ENCODE data around the gene CFAP91.
"Not testable (repeated sequence)": the region's sequence is repeated elsewhere in the genome, so short reads cannot be mapped to it uniquely, and the experiment has no call there.

CFAP91 gene

DNA sequence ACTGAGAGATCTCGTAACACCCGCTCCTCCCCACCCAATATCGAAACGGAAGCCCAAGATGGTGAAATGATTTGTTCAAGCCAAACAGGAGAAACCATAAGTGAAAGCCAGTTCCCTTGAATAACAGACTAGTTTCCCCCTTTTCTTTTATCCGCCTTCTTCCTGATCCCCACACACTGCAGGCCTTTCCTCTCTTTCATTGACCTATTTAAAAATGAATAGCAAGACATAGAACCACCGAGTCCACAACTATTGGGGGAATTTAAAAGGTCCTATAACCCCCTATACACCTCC lies 25.2 kb upstream of the CFAP91 start:
- DNase-seq (ENCODE audit: low spot score), result no peak

DNA sequence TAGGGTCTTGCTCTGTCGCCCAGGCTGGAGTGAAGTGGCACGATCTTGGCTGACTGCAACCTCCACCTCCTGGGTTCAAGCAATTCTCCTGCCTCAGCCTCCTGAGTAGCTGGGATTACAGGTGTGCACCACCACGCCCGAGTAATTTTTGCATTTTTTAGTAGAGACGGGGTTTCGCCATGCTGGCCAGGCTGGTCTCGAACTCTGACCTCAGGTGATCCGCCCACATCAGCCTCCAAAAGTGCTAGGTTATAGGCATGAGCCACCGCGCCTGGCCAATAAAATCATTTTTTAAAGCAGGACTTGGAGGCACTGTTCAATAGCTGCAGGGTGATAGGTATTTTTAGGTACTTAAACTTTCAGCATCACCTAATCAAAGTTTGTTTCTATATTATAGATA lies 24.6 kb upstream of the CFAP91 start:
- DNase-seq (ENCODE audit: low spot score), result not testable (repeated sequence)

DNA sequence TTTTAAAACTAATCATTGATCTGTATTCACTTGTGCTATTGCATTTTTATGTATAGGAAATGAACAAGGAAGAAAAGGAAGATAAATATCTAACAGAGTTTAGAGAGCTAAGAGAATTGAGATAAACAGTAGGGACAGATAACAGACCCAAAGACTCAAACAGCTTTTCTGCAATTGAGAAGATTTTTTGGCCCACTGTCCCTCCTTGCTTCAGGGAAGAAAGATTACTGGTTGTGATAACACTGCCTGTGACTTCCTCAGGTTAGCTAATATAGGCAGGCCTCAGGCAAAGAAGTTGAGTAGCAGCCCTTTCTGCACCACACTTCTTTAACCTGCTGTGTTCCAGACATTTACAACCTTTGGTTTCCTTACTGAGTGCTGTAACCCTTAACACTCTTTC lies 22.9 kb upstream of the CFAP91 start:
- no peak for DNase-seq (ENCODE audit: low spot score)

DNA sequence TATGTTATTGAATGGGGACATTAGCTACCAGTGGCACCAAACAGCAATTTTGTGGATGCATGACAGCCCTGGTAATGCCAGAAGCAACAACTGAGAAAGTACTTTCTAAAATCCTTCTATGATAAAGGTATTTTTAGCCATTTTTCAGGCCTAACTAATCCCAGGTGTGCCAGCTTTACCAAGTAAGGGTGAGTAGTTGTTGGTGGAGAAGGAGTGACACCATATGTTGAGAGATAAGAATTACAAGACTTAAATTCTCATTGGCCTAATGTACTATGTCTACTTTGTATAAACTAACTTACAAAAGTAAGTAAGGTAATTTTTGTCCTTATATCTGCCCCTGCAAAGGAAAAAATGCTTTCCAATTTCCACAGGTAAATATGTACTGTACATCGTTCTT lies 21.5 kb upstream of the CFAP91 start:
- no peak for DNase-seq (ENCODE audit: low spot score)

DNA sequence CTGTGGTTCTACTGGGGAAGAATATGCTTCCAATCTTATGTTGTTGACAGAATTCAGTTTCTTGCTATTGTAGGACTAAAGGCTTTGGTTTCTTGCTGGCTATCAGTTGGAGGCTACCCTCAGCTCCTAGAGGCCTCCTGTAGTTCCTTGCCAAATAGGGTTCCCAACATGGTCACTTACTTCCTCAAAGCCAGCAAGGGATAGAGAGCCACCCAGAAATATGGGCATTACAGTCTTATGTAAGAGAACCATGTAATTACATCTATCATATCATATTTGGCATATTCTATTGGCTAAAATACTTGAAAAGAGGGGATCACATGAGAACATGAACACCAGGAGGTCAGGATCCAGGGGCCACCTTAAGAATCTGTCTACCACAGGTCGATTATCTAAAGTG lies 19.4 kb upstream of the CFAP91 start:
- DNase-seq (ENCODE audit: low spot score), result no peak

DNA sequence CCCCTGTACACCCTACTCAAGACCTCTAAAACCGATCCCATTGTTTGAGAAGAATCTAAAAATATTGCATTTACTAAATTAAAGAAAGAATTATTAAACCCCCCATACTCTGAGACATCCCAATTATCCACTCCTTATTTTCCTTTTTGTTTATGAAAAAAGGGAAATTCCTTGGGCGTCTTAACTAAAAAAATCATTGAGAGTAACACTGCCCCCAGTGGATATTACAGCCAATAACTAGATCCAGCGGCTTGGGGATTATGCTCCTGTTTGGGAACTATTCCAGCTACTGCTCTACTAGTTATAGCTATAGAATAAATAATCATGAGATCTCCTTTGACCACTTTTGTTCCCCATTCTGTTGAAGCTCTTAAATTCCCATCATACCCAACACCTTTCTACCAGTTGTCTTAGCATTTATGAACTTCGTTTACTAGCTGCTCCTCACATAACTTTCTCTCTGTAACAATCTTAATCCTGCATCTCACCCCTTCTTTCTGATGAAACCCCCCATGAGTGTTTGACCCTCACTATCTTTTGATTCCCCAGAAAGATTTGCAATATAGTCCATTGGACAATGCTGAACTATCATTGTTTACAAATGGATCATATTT lies 12.7 kb upstream of the CFAP91 start:
- DNase-seq (ENCODE audit: low spot score), result no peak

DNA sequence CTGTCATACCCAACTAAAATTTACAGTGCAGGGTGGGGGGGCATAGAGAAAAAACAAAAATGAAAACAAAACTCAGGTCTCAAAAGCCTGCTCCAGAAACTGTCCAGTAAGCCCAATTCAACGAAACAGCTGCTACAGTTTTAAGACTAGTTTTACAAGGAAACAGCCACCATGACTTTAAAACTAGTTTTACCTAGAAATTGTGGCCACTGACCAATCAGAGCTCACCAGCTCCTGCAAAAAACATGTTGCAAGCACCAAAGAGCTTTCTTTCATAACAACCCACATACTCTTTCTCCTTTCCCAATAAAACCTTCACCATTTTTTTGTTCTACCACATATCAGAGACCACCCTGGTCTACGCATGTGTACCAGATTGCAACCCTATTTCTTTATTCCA lies 7.3 kb upstream of the CFAP91 start:
- no peak for DNase-seq (ENCODE audit: low spot score)

DNA sequence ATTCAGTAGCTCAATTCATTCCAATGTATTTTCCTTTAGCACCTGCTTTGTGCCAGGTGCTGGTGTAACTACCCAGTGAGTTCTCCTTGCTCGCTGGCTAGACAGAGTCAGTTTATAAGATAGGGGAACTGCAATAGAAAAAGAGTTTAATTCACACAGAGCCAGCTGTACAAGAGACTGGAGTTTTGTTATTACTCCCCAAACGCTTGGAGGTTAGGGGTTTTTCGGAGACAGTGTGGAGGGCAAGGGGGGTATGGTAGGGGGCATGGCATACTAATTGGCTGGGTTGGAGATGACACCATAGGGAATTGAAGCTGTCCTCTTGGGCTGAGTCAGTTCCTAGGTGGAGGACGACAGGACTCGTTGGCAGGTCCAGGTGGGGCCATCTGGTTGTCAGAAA lies 5.4 kb upstream of the CFAP91 start:
- no peak for DNase-seq (ENCODE audit: low spot score)

DNA sequence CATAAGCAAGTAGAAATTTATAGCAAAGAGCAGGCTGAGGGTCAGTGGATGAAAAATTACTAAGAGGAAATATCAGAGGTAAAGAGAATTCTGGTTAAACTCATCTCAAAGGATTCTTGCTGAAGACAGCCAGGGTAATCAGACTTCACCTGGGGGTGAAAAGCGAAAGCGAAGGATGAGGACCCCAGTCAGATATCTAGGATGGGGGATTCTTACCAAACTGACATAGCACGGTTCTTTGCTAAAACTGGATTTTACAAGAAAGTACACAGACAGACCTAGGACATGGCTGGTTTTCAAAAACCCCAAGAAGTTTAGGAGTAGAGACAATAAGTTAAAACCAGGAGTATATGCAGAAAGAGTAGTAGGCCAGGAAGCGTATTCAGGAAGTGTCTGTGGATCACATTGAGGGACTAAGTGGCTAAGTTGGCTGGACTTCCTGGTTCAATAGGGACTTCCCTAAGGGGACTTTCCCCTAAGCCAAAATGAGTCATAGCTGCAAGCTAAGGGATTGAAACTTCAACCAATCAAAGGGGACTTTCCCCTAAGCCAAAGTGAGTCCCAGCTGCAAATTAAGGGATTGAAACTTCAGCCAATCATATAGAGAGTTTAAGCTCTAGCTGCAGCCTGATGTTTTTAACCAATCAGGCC lies 2.4 kb upstream of the CFAP91 start:
- DNase-seq (ENCODE audit: low spot score), result no peak

DNA sequence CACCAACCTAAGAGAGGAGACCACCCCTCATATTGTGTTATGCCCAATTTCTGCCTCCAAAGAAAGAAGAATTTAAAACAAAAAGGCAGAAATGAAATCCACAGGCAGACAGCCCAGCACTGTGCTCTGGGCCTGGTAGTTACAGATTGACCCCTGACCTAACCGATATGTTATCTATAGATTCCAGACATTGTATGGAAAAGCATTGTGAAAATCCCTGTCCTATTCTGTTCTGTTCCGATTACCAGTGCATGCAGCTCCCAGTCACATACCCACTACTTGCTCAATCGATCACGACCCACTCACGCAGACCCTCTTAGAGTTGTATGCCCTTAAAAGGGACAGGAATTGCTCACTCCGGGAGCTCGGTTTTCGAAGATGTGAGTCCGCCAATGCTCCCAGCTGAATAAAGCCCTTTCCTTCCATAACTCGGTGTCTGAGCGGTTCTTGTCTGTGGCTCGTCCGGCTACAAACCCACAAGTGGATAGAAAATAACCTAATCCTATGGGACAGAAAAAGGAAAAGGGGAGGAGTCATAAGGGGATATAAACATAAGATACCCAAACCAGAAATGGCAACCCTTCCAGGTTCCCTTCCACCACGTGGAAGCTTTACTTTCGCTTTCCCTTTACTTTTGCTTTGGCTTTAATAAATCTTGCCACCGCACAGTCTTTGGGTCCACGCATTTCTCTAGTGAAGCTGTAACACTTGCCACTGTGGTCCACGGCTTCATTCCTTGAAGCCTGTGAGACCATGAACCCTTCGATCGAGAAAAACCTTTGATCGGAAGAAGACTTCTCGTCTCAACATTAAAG lies 1.7 kb upstream of the CFAP91 start:
- DNase-seq (ENCODE audit: low spot score), result no peak

DNA sequence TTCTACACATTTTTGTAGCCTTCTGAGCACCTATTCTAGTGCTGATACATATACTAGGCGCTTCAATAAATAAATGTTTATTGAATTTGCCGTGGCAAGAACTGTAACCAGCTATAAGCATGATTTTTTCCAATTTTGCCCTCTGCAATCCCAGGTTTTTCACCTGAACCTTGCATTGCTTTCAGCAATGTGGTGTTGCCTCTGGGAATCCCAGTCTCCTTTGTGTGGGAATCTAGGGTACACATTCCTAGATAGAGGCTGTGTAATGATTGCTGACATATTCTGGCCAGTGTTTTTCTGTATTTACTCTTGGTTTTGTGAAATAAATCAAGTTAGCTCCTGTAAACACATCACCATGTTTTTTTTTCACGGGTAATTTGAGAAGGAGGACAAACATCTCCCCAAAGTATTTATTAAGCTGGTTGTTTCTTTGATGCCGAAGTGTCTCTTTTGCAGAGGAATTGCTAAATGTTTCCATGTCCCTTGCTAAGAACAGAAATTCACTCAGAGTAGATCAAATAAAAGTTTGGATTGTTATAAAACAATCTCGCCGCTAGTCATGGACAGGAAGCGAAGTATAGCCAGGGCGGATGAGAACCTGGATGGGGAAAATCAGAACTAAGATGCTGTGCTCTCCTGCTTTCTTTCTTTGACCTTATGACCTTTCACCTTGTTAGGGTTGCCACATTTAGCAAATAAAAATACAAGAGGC lies 1.2 kb downstream of the CFAP91 start:
- DNase-seq (ENCODE audit: low spot score), result no peak

DNA sequence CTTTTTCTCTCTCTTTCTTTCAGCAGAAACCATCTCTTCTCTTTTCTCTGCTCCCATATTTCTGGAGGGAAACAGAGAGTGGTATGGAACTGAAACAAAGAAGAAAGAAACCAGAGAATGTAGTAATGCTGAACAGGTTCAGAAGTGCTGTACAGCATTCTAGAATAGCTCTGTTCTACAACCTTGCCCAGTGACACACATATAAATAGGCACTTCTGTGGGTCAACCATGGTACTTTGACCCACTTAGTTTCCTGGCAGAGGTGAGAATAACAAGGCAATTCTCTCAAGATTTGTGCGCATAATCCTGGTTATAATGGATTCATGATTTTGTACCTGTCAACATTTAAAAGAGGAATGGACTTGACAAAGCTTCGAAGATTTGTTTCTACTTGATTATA lies 12.3 kb downstream of the CFAP91 start:
- no peak for DNase-seq (ENCODE audit: low spot score)

DNA sequence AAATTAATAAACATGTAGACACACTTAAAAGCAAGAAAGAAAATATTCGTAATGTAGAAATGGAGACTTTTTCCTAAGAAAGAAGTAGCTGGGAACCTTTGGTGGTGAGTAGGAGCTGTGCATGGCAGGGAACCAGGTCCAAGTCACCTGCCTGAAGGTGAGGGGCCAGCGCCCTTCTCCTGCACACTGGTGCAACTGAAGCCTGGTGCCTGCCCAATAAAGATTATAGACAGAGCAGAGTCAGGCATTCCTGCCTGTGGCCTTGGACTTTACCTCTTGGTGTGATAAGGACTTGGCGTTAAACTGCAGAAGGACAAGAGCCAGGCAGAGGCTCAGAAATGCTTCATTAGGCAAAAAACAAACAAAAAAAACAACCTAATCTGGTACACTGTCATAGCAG lies 14.2 kb downstream of the CFAP91 start:
- DNase-seq (ENCODE audit: low spot score), result no peak

DNA sequence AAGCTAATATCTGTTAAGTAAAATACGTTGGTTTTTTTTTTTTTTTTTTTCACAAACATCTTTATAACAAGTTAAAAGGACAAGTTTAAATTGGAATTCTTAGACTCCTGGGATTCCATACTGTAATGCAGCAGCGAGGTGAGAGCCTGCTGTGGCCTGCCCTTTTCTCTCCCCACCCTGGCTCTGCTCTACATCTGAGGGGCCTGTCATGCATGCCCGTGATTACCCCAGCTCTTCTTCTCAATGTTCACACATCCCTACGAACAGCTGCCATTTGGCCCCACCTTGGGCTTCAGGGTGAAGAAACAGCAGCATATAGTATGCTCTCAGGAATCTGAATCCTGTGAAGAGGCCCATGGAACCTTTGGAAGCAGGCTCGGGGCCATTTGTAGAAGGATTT lies 14.7 kb downstream of the CFAP91 start:
- DNase-seq (ENCODE audit: low spot score), result no peak

DNA sequence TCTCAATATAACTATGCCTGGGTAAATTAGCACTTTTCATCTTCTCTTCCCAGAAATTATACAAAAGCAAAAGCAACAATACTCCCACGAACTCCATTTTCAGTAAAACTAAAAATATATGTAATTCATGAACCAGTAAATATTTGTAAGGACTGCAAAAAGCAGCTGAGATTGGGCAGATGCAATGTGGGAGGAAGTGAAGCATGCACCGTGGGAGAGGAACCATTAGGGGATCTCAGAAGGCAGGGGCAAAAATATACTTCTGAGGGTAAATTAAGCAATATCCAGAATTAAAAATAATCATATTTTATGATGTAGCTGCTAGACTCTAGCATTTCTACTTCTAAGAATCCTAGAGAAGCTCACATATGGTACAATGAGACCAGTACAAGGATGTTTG lies 20.2 kb downstream of the CFAP91 start:
- DNase-seq (ENCODE audit: low spot score), result no peak

DNA sequence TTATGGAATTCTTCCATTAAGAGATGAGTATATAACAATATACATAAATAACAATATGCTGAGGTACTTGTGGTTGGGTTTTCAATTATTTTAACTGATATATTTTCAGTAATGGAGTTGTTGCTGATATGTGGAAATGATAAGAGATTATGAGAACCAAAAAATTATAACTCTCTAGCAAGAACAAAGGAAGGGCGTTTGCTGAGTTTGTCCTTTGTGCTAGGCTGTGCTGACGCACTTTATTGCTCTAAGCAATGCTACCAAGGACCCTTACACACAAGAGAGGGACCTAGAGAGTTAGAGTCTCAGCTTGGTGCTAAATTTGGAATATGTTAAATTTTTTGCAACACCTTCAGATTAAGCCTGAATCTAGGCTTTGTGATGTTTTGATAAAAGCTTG lies 24.1 kb downstream of the CFAP91 start:
- no peak for DNase-seq (ENCODE audit: low spot score)

DNA sequence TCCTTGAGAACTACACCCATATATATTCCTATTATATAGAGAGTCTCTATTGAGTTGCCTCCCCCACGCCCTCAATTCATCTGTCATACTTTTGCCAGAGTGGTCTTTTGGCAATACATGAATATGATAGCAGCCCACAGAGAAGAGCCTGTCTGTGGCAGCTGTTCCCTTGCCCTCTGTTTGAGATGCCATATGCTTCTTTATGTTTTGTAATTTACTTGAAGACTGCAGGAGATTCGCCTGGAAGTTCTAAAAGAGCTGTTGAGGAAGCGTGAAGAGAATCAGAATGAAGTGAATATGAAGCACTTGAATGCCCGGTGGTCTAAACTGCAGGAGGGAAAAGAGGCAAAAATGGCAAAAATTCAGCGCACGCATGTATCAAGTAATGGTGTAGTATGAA lies 27.2 kb downstream of the CFAP91 start:
- DNase-seq (ENCODE audit: low spot score), result no peak

DNA sequence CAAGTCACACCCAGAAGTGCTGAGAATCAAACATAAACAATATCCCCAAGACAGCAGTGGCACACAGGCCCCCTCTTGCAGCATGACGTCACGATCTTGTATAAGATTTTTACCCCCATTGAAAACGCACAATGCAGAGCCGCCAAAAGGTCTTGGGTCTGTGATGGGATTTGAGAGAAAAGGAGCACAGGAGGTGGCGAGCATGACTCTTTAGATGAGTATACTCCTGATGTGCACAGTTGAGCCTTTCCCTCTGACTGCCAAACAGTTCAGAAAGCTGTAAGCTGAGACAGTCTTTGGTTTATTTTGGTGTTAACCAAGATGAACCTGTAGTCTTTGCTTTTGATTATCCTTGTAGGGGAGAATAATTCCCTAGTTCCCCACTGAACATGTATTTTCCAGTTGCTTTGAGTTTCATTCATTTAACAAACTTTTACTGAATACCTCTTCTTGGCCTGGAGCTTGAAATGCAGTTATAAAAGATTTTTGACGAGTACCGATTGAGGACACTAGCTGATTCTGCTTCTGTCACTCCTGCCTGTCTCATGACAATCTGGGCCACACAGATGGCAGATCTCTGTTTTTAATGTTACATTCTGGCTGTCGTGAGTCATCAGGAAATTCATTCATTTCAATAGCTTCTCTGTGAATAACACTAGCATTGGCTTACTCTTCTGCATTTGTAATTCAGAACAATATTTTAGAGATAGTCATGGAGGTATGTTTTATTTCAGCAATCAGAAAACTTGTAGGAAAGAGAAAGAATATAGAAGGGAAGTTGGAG lies 28.9 kb downstream of the CFAP91 start:
- no peak for DNase-seq (ENCODE audit: low spot score)

DNA sequence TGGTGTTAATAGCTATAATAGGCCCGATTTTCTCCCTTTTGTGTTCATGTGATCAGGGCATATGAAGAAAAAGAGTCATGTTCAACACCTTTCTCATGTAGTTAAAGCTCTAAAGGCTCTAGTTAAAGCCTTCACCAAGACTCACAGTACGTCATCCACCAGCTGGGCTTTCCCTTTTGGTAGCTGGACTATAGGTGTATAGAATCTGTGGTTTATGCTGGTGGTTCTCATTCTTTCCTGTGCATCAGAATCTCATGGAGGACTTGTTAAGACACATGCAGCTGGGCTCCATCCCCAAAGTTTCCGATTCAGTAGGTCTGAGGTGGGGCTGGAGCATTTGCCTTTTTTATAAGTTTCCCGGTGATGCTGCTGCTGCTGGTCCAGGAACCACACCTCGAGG lies 31.0 kb downstream of the CFAP91 start:
- no peak for DNase-seq (ENCODE audit: low spot score)

DNA sequence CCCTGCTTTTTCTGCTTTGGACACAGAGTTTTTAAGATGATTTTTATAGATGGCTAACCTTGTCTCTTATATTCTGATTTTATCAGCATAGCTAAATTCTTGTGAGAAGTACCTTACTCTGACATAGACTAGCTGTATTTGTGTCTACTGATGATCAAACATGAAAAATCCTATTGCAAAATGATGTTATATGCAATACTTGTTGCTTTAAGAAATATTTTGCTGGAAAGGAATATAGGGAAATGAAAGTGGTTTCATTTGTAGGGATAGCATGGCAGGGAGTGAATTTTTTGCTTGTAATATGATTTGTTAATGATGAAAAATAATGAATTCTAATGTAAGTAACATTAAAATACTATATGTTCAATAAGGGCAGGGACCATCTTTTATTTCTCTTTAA lies 35.9 kb downstream of the CFAP91 start:
- no peak for DNase-seq (ENCODE audit: low spot score)

DNA sequence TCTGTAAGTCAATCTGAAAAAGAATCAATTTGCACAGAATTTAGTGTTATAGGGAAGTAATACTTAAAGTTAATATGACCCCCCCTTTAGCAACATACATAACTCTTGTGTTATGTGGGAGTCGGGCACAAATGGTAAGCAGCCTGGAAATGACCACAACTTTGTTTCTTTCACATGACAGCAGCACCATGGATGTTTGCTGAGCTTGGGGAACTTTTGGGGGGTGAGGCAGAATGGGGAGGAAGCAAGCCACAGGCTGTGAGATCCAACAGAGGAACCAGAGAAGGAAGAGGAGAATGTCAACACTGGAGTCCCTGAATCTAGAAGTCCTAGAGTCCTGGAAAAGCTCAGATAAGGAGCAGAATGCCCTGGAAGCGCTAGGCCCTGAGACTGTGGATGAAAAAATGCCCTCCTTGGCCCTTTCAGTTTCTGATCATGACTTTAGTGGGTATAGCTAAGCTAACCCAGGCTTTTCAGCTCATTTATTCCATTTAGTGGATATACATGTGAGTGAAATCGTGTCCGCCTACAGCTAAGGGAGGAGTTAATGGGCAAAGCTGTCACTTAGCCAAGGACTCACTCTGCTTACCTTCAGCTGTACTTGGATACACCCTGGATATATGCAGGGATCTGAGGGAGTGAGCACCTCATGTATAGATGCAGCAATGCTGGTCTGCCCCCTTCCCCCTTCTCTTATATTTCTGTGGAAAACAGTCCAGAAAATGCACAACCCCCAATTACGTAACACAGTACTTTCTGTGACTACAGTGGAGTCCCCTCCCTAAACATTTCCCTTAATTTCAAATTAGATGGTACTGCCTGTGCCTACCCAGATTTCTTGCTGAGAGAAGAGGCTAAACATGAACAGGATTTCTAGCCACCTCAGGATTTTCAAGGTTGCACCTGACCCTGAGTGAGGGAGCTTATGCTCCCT lies 39.1 kb downstream of the CFAP91 start:
- DNase-seq (ENCODE audit: low spot score), result no peak

Data from ecto neural progenitor cell (in vitro differentiated cells).